Measurements from ENCODE around the gene ARHGAP31. TPM values are rescaled to one million over a fixed set of nuclear protein-coding genes. Genes with fewer than 3 reads are reported as not detected.
A peak's percentile ranks its signal among the peaks of the same experiment; 100 is the strongest.

Gene ARHGAP31
- total RNA-seq, 2 experiments from 2014 or later: 1.6 to 1.7 TPM

GRCh38 chr3:119279584-119280243 is 14.5 kb upstream of the ARHGAP31 start:
- Mint-ChIP-seq H3K27me3 (no peaks in the 10 kb centered on the region), H3K36me3 (peaks cover 14% of the 10 kb centered on the region), H3K27ac (no peak overlapping the region), H3K9me3 (peaks cover 12% of the 10 kb centered on the region), H3K4me3 (no peak overlapping the region), H3K4me1 (no peaks in the 10 kb centered on the region)
- POLR2A ChIA-PET: no interaction called here
- ATAC-seq (ENCODE audit: low read depth): no peak
- DNase-seq: no peak

GRCh38 chr3:119288669-119289403 is 5.3 kb upstream of the ARHGAP31 start:
- POLR2A ChIA-PET: no interaction called here
- peaks cover 23% of the 10 kb centered on the region for H3K9me3 Mint-ChIP-seq
- H3K4me3 Mint-ChIP-seq: no peak overlapping the region
- H3K36me3 Mint-ChIP-seq: peaks cover 8% of the 10 kb centered on the region
- ATAC-seq (ENCODE audit: low read depth) (no peak), DNase-seq (no peak)
- peaks cover 18% of the 10 kb centered on the region for H3K27me3 Mint-ChIP-seq
- H3K4me1 Mint-ChIP-seq: peaks cover 16% of the 10 kb centered on the region
- H3K27ac Mint-ChIP-seq: no peak overlapping the region

GRCh38 chr3:119289404-119289770 is 4.8 kb upstream of the ARHGAP31 start:
- H3K4me3 Mint-ChIP-seq: no peak overlapping the region
- POLR2A ChIA-PET: no interaction called here
- peaks cover 23% of the 10 kb centered on the region for H3K9me3 Mint-ChIP-seq
- ATAC-seq (ENCODE audit: low read depth) (no peak), DNase-seq (no peak)
- peaks cover 18% of the 10 kb centered on the region for H3K27me3 Mint-ChIP-seq
- H3K4me1 Mint-ChIP-seq: peaks cover 16% of the 10 kb centered on the region
- H3K27ac Mint-ChIP-seq: no peak overlapping the region
- peaks cover 8% of the 10 kb centered on the region for H3K36me3 Mint-ChIP-seq

- POLR2A ChIA-PET: no interaction called here
- peaks cover 21% of the 10 kb centered on the region for H3K4me1 Mint-ChIP-seq
- H3K4me3 Mint-ChIP-seq: no peak overlapping the region
- no peak overlapping the region for H3K27ac Mint-ChIP-seq
- ATAC-seq (ENCODE audit: low read depth): no peak
- H3K9me3 Mint-ChIP-seq: peaks cover 23% of the 10 kb centered on the region
- no peak for DNase-seq
- H3K36me3 Mint-ChIP-seq: peaks cover 6% of the 10 kb centered on the region
- H3K27me3 Mint-ChIP-seq: peaks cover 14% of the 10 kb centered on the region
Observed at GRCh38 chr3:119290613-119291012, 3.6 kb upstream of the ARHGAP31 start.

- Mint-ChIP-seq H3K27ac (no peak overlapping the region), H3K9me3 (peaks cover 20% of the 10 kb centered on the region), H3K36me3 (peaks cover 6% of the 10 kb centered on the region), H3K4me3 (no peak overlapping the region), H3K27me3 (peaks cover 9% of the 10 kb centered on the region), H3K4me1 (peaks cover 26% of the 10 kb centered on the region)
- POLR2A ChIA-PET: interaction anchor here (0.6 kb wide), 1 partner anchor 251 kb away, joined by 3 read pairs; no protein-coding TSS in a partner anchor
- ATAC-seq (ENCODE audit: low read depth) (no peak), DNase-seq (no peak)
Observed at GRCh38 chr3:119291062-119291700, 3.0 kb upstream of the ARHGAP31 start.

- H3K4me3 Mint-ChIP-seq: peak overlapping the region; percentile 76
- DNase-seq: no peak
Observed at GRCh38 chr3:119292666-119293065, 1.5 kb upstream of the ARHGAP31 start.

DNA sequence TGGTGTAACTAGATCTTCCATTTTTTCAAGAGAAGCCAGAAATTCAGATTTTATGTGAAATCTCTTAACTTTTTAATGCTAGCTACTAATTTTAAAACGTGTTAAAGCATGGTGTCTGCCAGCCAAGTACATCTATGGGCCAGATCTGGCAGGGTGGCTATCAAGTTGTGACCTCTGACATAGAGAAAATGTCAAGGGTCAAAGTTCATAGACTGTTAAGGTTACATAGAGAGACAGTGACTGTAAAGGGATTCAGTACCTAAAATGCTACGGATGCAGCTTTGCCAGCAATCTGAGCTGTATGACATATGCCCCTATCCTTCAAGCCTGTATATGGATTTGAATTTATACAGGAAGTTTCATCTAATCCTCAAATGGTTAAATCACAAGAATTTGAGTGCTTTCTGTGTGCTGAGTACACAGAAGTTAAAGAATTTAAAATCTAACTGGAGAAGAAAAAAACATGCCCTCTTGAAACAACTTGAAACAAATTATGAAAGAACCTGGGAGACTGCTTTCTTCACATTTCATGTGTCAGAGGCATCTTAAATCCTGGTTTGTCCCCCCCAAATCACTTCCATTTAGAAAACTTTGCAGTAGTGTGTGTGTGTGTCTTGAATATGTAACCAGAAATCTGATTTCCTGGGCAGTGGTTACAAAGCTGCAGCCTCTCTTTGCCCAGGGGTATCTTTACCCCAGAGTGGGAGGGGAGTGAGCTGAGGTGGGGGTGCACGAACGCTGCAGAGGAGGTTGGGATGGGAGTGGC is 895 bp upstream of the ARHGAP31 start:
- H3K27me3 Mint-ChIP-seq: peaks cover 3% of the 10 kb centered on the region
- H3K27ac Mint-ChIP-seq: peak overlapping the region; percentile 66
- POLR2A ChIA-PET: interaction anchor here (0.8 to 2.7 kb wide), 3 partner anchors 30 to 59 kb away, joined by 3 to 13 read pairs (median 4); no protein-coding TSS in a partner anchor
- peaks cover 4% of the 10 kb centered on the region for H3K9me3 Mint-ChIP-seq
- no peak for ATAC-seq (ENCODE audit: low read depth)
- H3K4me1 Mint-ChIP-seq: peaks cover 34% of the 10 kb centered on the region
- DNase-seq: no peak
- peak overlapping the region; percentile 76 for H3K4me3 Mint-ChIP-seq
- H3K36me3 Mint-ChIP-seq: no peaks in the 10 kb centered on the region

More at GRCh38 chr3:119292666-119293065, 1.5 kb upstream of the ARHGAP31 start:
- Mint-ChIP-seq H3K27me3 (peaks cover 4% of the 10 kb centered on the region), H3K36me3 (peaks cover 3% of the 10 kb centered on the region), H3K27ac (no peak overlapping the region), H3K9me3 (peaks cover 11% of the 10 kb centered on the region), H3K4me1 (peaks cover 31% of the 10 kb centered on the region)
- no peak for ATAC-seq (ENCODE audit: low read depth)
- POLR2A ChIA-PET: interaction anchor here (0.8 to 1.0 kb wide), 2 partner anchors 51 to 171 kb away, joined by 3 read pairs; partner anchors contain the start of gene TMEM39A

DNA sequence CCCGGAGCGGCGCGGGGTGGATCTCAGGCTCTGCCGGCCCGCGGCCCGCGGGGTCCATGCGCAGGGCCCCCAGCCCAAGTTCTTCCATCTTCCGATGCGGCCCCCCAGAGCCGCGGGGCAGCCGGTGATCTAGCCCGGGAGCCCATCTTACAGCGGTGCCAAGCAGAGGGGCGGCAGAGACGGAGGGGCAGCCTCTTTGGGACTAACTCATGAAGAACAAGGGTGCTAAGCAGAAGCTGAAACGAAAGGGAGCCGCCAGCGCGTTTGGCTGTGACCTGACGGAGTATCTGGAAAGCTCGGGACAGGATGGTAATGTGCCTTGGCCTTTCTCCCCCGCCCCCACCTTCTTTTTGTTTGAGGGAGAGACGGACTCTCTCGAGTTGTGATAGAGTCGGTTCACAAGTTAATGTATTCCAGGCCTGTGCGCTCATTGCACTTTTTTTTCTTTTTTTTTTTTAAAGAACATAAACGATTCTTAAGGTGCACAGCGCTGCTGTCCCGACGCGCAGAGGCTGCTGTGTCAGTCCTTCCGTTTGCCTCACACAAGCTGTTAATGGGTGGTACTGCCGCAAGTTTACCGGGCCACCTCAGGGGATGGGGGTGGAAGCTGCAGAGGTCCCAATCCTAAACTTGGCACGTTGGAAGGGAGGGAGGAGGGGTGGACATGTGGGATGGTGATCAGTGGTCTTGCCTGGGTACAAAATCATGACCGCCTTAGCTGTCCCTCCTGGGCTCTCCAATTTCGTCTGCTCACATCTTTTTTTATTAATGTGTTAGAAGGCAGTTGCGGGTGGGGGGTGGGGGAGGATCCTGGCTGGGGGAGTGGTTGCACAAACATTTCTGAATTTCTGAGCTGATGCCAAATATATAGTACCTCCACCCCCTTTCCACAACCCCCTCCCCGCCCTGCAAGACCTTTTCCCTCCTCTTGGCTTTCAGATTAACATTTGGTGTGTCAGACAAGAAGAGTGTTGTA is 801 bp downstream of the ARHGAP31 start:
- Mint-ChIP-seq H3K27ac (peak overlapping the region; percentile 70), H3K4me1 (peaks cover 37% of the 10 kb centered on the region), H3K27me3 (peaks cover 6% of the 10 kb centered on the region), H3K9me3 (no peaks in the 10 kb centered on the region), H3K4me3 (peak overlapping the region; percentile 76), H3K36me3 (no peaks in the 10 kb centered on the region)
- ATAC-seq (ENCODE audit: low read depth) (peak; percentile 28), DNase-seq (peak; percentile 45)
- POLR2A ChIA-PET: interaction anchor here (1.3 to 2.7 kb wide), 3 partner anchors 28 to 203 kb away, joined by 4 to 13 read pairs (median 4); partner anchors contain the start of gene TIMMDC1

DNA sequence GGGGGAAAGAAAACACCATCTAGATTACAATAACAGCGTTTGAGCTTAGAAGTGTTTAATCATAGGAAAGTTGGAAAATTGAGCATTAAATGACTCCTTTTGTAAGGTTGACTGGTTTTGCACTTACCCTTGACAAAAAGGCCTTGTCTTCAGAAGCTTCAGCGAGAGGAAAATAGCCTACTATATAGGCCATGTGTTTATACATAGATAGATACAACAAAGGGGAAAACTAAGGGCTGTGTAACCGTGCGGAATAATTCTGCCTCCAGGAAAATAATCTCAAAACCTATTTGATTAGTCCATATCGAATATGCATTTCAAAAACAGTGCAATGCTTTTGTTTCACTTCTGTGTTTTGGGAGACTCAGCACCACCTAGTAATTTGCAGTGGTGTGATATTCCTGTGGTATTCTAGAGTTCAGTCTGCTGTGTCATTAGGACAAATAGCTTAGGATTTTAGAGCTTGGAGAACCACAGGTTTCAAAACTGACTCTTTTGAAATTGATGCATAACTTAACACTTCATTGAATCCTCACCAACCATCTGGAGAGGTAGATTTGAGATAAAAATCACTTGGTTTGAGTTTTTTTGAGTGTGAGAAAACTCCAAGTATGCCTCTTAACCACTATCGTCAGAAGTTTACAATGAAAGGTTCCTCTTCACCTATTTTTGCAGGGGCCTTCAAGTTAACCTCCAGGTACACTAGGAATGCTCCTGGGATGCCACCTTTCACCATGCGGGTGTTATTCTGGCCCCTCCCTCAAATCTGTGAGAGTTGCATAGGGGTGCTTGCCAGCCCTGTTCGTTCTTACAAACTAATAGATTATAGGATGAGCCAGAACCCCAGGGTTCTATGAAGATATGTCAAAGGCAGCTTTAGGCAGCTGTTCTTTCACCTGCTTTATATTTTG is 1.9 kb downstream of the ARHGAP31 start:
- Mint-ChIP-seq H3K27ac (no peak overlapping the region), H3K27me3 (peaks cover 6% of the 10 kb centered on the region), H3K4me1 (peaks cover 34% of the 10 kb centered on the region), H3K9me3 (no peaks in the 10 kb centered on the region), H3K4me3 (no peak overlapping the region), H3K36me3 (no peaks in the 10 kb centered on the region)
- ATAC-seq (ENCODE audit: low read depth) (no peak), DNase-seq (no peak)
- POLR2A ChIA-PET: interaction anchor here (2.7 kb wide), 1 partner anchor 27 kb away, joined by 13 read pairs; no protein-coding TSS in a partner anchor

GRCh38 chr3:119296727-119297122 is 2.5 kb downstream of the ARHGAP31 start:
- POLR2A ChIA-PET: no interaction called here
- no peaks in the 10 kb centered on the region for H3K9me3 Mint-ChIP-seq
- peaks cover 6% of the 10 kb centered on the region for H3K27me3 Mint-ChIP-seq
- no peak overlapping the region for H3K27ac Mint-ChIP-seq
- H3K4me3 Mint-ChIP-seq: no peak overlapping the region
- no peaks in the 10 kb centered on the region for H3K36me3 Mint-ChIP-seq
- DNase-seq (no peak), ATAC-seq (ENCODE audit: low read depth) (no peak)
- peaks cover 39% of the 10 kb centered on the region for H3K4me1 Mint-ChIP-seq

GRCh38 chr3:119297169-119297568 is 3.0 kb downstream of the ARHGAP31 start:
- H3K27ac Mint-ChIP-seq: no peak overlapping the region
- H3K9me3 Mint-ChIP-seq: no peaks in the 10 kb centered on the region

More at GRCh38 chr3:119297169-119297568, 3.0 kb downstream of the ARHGAP31 start:
- Mint-ChIP-seq H3K4me3 (no peak overlapping the region), H3K4me1 (peaks cover 42% of the 10 kb centered on the region), H3K36me3 (no peaks in the 10 kb centered on the region), H3K27me3 (peaks cover 3% of the 10 kb centered on the region)
- ATAC-seq (ENCODE audit: low read depth) (no peak), DNase-seq (no peak)
- POLR2A ChIA-PET: no interaction called here

All from activated naive CD8-positive, alpha-beta T cell treated with anti-CD3 and anti-CD28 coated beads, Interleukin-2, amount 10 ng/mL, durations not matched to agents 7 days and 5 days (primary cell).